Measurements from ENCODE around the gene ARF1. TPM values are rescaled to one million over a fixed set of nuclear protein-coding genes. Genes with fewer than 3 reads are reported as not detected.

The ARF1 gene
- total RNA-seq, 1 donor from 2014 or later, result 295 TPM

GRCh38 chr1:228093050-228093906 lies 10.8 kb downstream of the ARF1 start:
- TF ChIP-seq POLR2AphosphoS5 (IDR thresholded peaks at IDR 0.05; ENCODE audit: insufficient read depth in 1 of 2, low read depth in 1 of 2) (no peak), POLR2A (IDR thresholded peaks at IDR 0.05) (no peak), CTCF (IDR thresholded peaks at IDR 0.05) (no peak)
- Histone ChIP-seq H3K4me1 (peaks cover 73% of the 10 kb centered on the region), H3K36me3 (peaks cover 0 to 23% of the 10 kb centered on the region in 2 donors), H3K27ac (no peak overlapping the region), H3K4me3 (no peak overlapping the region), H3K27me3 (no peaks in the 10 kb centered on the region), H3K9me3 (peaks cover 9% of the 10 kb centered on the region)
- intact Hi-C loops (cut with DNase I), result no loop called here
- DNase-seq (ENCODE audit: extremely low spot score in 2 of 2), result no peak

GRCh38 chr1:228094432-228095016 lies 12.0 kb downstream of the ARF1 start:
- Histone ChIP-seq H3K27me3 (no peaks in the 10 kb centered on the region), H3K36me3 (peaks cover 0 to 35% of the 10 kb centered on the region in 2 donors), H3K27ac (no peak overlapping the region), H3K4me3 (no peak overlapping the region), H3K9me3 (peaks cover 9% of the 10 kb centered on the region), H3K4me1 (peaks cover 61% of the 10 kb centered on the region)
- intact Hi-C loops (cut with DNase I), result no loop called here
- no peak for DNase-seq (ENCODE audit: extremely low spot score in 2 of 2)
- TF ChIP-seq POLR2A (IDR thresholded peaks at IDR 0.05), result no peak

DNA sequence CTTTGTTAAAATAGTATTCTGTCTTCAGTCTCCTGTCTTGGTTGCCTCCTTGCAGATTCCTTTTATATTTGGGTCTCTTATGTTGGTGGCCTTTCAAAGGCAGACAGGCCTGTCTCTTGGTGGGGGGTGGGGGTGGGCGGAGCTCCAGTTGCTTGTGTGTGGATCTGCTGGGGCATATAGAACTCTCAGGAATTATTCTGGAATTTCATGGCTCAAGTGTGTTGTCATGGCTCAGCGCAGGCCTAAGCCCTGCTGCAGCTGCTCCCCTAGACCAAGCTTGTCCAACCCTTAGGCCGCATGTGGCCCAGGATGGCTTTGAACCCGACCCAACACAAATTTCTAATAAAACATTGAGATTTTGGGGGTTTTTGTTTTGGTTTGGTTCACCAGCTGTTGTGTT lies 12.7 kb downstream of the ARF1 start:
- no peak for TF ChIP-seq CTCF (IDR thresholded peaks at IDR 0.05)
- TF ChIP-seq POLR2A (IDR thresholded peaks at IDR 0.05), result no peak
- TF ChIP-seq POLR2AphosphoS5 (IDR thresholded peaks at IDR 0.05; ENCODE audit: insufficient read depth in 1 of 2, low read depth in 1 of 2), result no peak
- DNase-seq (ENCODE audit: extremely low spot score in 2 of 2), result no peak
- intact Hi-C loops (cut with DNase I), result no loop called here
- H3K27me3 ChIP-seq, result no peaks in the 10 kb centered on the region
- H3K4me3 ChIP-seq, result no peak overlapping the region
- H3K4me1 ChIP-seq, result peaks cover 54% of the 10 kb centered on the region
- peaks cover 9% of the 10 kb centered on the region for H3K9me3 ChIP-seq
- H3K27ac ChIP-seq, result no peak overlapping the region
- H3K36me3 ChIP-seq, result peaks cover 0 to 42% of the 10 kb centered on the region in 2 donors

DNA sequence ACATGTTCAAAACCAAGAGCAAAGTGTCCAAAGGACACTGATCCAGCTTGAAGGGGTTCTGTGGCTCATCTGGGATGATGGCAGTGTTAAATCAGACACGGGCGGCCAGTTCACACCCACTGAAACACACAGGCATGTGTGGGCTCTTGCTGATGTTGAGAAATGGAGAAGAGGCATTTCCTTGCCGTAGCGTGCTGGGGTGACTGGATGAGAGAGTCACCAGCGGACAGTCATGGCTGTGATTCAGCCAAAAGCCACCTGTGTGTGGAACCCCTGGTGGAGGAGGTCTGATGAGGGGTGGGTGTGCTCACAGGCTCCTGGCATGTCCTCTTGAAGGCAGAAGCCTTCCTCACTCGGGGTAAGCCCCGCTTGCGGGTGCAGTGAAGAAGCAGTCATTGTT lies 13.4 kb downstream of the ARF1 start:
- Histone ChIP-seq H3K9me3 (peaks cover 9% of the 10 kb centered on the region), H3K27me3 (no peaks in the 10 kb centered on the region), H3K4me3 (no peak overlapping the region), H3K27ac (no peak overlapping the region), H3K36me3 (peaks cover 0 to 48% of the 10 kb centered on the region in 2 donors), H3K4me1 (peaks cover 47% of the 10 kb centered on the region)
- no peak for DNase-seq (ENCODE audit: extremely low spot score in 2 of 2)
- intact Hi-C loops (cut with DNase I), result no loop called here
- TF ChIP-seq POLR2A (IDR thresholded peaks at IDR 0.05) (no peak), CTCF (IDR thresholded peaks at IDR 0.05) (no peak), POLR2AphosphoS5 (IDR thresholded peaks at IDR 0.05; ENCODE audit: insufficient read depth in 1 of 2, low read depth in 1 of 2) (no peak)

DNA sequence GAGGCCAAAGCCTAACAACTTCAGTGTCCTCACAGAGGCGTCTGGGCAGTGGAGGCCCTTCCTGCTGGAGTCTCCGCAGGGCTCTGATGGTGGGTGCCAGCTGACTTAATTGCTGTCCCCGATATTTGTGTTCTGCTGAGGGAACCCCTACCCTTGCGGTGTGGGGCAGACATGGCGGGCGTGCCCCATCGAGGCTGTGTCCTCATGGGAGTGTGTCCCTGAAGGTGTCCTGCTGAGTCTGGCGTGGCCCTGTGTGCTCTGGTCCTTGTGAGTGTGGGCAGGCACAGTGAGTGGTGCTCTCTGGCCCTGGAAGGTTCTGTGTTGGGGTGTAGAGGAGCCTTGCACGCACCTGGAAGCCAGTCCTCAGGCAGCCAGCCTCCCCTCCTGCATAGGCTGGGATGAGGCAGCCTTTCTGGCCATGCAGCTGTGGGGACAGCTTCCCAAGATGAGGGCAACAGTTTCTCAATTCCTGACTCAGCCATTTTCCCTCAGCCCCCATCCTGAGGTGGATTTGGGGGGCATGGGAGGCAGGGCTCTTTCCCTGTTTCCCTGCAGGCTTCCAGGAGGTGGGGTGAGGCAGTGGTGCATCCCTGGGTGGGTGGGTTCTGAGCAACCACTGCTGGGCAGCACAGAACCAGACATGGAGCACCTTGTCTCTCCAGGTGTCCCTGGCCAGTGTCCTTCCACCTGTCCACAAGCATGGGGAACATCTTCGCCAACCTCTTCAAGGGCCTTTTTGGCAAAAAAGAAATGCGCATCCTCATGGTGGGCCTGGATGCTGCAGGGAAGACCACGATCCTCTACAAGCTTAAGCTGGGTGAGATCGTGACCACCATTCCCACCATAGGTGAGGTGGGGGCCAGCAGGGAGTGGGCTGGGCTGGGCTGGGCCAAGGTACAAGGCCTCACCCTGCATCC lies 14.2 kb downstream of the ARF1 start:
- peaks cover 45% of the 10 kb centered on the region for H3K4me1 ChIP-seq
- peaks cover 9% of the 10 kb centered on the region for H3K9me3 ChIP-seq
- intact Hi-C loops (cut with DNase I), result no loop called here
- H3K4me3 ChIP-seq, result no peak overlapping the region
- no peaks in the 10 kb centered on the region for H3K27me3 ChIP-seq
- peaks cover 0 to 49% of the 10 kb centered on the region in 2 donors for H3K36me3 ChIP-seq
- TF ChIP-seq POLR2A (IDR thresholded peaks at IDR 0.05) (no peak), CTCF (IDR thresholded peaks at IDR 0.05) (no peak), POLR2AphosphoS5 (IDR thresholded peaks at IDR 0.05; ENCODE audit: insufficient read depth in 1 of 2, low read depth in 1 of 2) (no peak)
- no peak overlapping the region for H3K27ac ChIP-seq
- no peak for DNase-seq (ENCODE audit: extremely low spot score in 2 of 2)
